Measurements from ENCODE around the gene CTSA. TPM values are rescaled to one million over a fixed set of nuclear protein-coding genes. Genes with fewer than 3 reads are reported as not detected.
"Not testable (repeated sequence)": the region's sequence is repeated elsewhere in the genome, so short reads cannot be mapped to it uniquely, and the experiment has no call there.

The CTSA gene
- total RNA-seq, 6 donors from 2014 or later = 109 to 176 (median 155) TPM

DNA sequence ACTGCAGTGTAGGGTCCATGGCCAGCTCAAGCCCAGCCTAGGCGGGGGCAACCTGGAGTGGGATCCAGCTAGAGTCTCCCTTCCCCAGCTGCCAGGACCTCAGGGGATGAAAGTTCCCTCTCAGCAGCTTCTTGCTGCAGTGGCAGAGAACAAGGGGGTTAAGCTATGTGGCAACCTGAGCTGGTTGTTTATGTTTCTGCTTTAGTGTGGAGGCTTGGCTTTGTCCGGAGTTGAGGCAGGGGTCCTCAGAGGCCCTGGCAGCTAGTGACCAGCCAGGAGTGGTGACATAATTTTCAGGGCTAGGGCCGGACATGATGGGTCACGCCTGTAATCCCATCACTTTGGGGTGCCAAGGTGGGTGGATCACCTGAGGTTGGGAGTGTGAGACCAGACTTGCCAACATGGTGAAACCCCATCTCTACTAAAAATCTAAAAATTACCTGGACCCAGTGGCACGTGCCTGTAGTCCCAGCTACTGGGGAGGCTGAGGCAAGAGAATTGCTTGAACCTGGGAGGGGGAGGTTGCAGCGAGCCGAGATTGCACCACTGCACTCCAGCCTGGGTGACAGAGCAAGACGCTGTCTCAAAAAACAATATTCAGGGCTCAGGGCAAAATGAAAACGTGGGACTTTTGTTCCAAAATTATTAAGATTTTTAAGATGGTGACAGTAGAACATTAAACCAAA, 34.8 kb downstream of the CTSA start:
- ATAC-seq (ENCODE audit: low FRiP score in 2 of 2) (no peak), DNase-seq (no peak)
- Histone ChIP-seq H3K4me3 (no peak overlapping the region), H3K27me3 (no peaks in the 10 kb centered on the region), H3K4me1 (peaks cover 8 to 30% (median 23%) of the 10 kb centered on the region in 4 donors), H3K36me3 (no peaks in the 10 kb centered on the region), H3K9me3 (no peaks in the 10 kb centered on the region), H3K27ac (peak overlapping the region in 3 of 4 donors; percentile 14 to 82 (median 72))
- no peak for TF ChIP-seq POLR2AphosphoS5 (IDR thresholded peaks at IDR 0.05)
- TF ChIP-seq, protein P1, sequence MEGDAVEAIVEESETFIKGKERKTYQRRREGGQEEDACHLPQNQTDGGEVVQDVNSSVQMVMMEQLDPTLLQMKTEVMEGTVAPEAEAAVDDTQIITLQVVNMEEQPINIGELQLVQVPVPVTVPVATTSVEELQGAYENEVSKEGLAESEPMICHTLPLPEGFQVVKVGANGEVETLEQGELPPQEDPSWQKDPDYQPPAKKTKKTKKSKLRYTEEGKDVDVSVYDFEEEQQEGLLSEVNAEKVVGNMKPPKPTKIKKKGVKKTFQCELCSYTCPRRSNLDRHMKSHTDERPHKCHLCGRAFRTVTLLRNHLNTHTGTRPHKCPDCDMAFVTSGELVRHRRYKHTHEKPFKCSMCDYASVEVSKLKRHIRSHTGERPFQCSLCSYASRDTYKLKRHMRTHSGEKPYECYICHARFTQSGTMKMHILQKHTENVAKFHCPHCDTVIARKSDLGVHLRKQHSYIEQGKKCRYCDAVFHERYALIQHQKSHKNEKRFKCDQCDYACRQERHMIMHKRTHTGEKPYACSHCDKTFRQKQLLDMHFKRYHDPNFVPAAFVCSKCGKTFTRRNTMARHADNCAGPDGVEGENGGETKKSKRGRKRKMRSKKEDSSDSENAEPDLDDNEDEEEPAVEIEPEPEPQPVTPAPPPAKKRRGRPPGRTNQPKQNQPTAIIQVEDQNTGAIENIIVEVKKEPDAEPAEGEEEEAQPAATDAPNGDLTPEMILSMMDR (IDR thresholded peaks at IDR 0.05) = no peak
- TF ChIP-seq POLR2A (IDR thresholded peaks at IDR 0.05) = no peak
- no peak for TF ChIP-seq EP300 (IDR thresholded peaks at IDR 0.05)
- whole genome bisulfite sequencing, 2 donors = 76 to 83% methylated on average over 8 to 9 of the region's 9 CpGs

- Histone ChIP-seq H3K4me1 (peaks cover 8 to 26% (median 19%) of the 10 kb centered on the region in 4 donors), H3K9me3 (no peaks in the 10 kb centered on the region), H3K27me3 (no peaks in the 10 kb centered on the region), H3K27ac (no peak overlapping the region), H3K4me3 (no peak overlapping the region), H3K36me3 (no peaks in the 10 kb centered on the region)
- DNase-seq = no peak
- WGBS, 2 donors = 82 to 93% methylated on average over 2 of the region's 2 CpGs
- ATAC-seq (ENCODE audit: low FRiP score in 2 of 2) = no peak
- TF ChIP-seq POLR2A (IDR thresholded peaks at IDR 0.05) (no peak), POLR2AphosphoS5 (IDR thresholded peaks at IDR 0.05) (no peak), EP300 (IDR thresholded peaks at IDR 0.05) (no peak)
- TF ChIP-seq, protein P1 (IDR thresholded peaks at IDR 0.05) = no peak
Observed at GRCh38 chr20:45926731-45927070, 35.6 kb downstream of the CTSA start.

- 73 to 75% methylated on average over 12 to 14 of the region's 14 CpGs for WGBS, 2 donors
- no peak for DNase-seq
- no peak overlapping the region for H3K4me3 ChIP-seq
- no peak for ATAC-seq (ENCODE audit: low FRiP score in 2 of 2)
- no peak overlapping the region for H3K27ac ChIP-seq
- H3K27me3 ChIP-seq = no peaks in the 10 kb centered on the region
- peaks cover 8 to 20% (median 15%) of the 10 kb centered on the region in 4 donors for H3K4me1 ChIP-seq
- no peak for TF ChIP-seq POLR2A (IDR thresholded peaks at IDR 0.05)
- no peak for TF ChIP-seq EP300 (IDR thresholded peaks at IDR 0.05)
- TF ChIP-seq, protein P1 (IDR thresholded peaks at IDR 0.05) = no peak
- TF ChIP-seq POLR2AphosphoS5 (IDR thresholded peaks at IDR 0.05) = no peak
- no peaks in the 10 kb centered on the region for H3K9me3 ChIP-seq
- H3K36me3 ChIP-seq = no peaks in the 10 kb centered on the region
Observed at GRCh38 chr20:45927071-45927878, 36.1 kb downstream of the CTSA start.

- not testable (repeated sequence) for H3K4me3 ChIP-seq; ATAC-seq (ENCODE audit: low FRiP score in 2 of 2); H3K27me3 ChIP-seq; H3K9me3 ChIP-seq; H3K27ac ChIP-seq; DNase-seq; H3K36me3 ChIP-seq
- 93 to 97% methylated on average over 17 of the region's 17 CpGs for WGBS, 2 donors
- H3K4me1 ChIP-seq = peaks cover 17 to 26% (median 18%) of the 10 kb centered on the region in 4 donors
Observed at GRCh38 chr20:45931680-45932079, 40.5 kb downstream of the CTSA start.

- no peak for TF ChIP-seq POLR2AphosphoS5 (IDR thresholded peaks at IDR 0.05)
- no peak for TF ChIP-seq EP300 (IDR thresholded peaks at IDR 0.05)
- TF ChIP-seq, protein P1 (IDR thresholded peaks at IDR 0.05) = peak in 3 of 6 experiments; percentile 33 to 44 (median 34)
- peak in 1 of 4 donors; percentile 15 for TF ChIP-seq POLR2A (IDR thresholded peaks at IDR 0.05)
- Histone ChIP-seq H3K4me1 (peaks cover 17 to 33% (median 21%) of the 10 kb centered on the region in 4 donors), H3K4me3 (peak overlapping the region; percentile 65 to 96 (median 74)), H3K9me3 (no peaks in the 10 kb centered on the region), H3K27me3 (no peaks in the 10 kb centered on the region), H3K27ac (peak overlapping the region; percentile 98 to 100 (median 100)), H3K36me3 (peaks cover 6 to 18% (median 15%) of the 10 kb centered on the region in 4 donors)
- peak; percentile 42 to 51 for ATAC-seq (ENCODE audit: low FRiP score in 2 of 2)
- WGBS, 2 donors = 28 to 39% methylated on average over 7 to 22 of the region's 22 CpGs
- DNase-seq = peak; percentile 85 to 87
Observed at GRCh38 chr20:45933266-45934045, 42.3 kb downstream of the CTSA start.

Data from upper lobe of left lung (tissue), 6 donors.